Prostate gland (tissue), 2 donors: ENCODE results near the gene CECR2. TPM values are rescaled to one million over a fixed set of nuclear protein-coding genes. Genes with fewer than 3 reads are reported as not detected.

ENCODE experiments used
- DNase-seq: peaks from one replicate; pipeline ENCODE4 v3.0.0-alpha.2; 2019; ENCODE audit warnings: low spot score
- H3K27ac ChIP-seq, 2 donors: fragments of 200-600 bp; sonication (generic); 2 replicates each; pipeline ENCODE4 v1.5.1; 2017 to 2019
- H3K27me3 ChIP-seq: fragments of 200-600 bp; sonication (generic); replicated peaks from 2 replicates; pipeline ENCODE4 v1.5.1; 2019; ENCODE audit not compliant: insufficient read depth
- H3K36me3 ChIP-seq, 2 donors: fragments of 200-600 bp; sonication (generic); 1 replicate in 1 of 2; 2 replicates in 1 of 2; pipeline versions ENCODE4 v1.5.1 to v1.8.1; 2017 to 2019
- H3K4me1 ChIP-seq: fragments of 200-600 bp; sonication (generic); replicated peaks from 2 replicates; pipeline ENCODE4 v1.5.1; 2019
- H3K4me3 ChIP-seq, 2 donors: fragments of 200-600 bp; sonication (generic); 2 replicates each; pipeline ENCODE4 v1.5.1; 2017 to 2019
- H3K9me3 ChIP-seq: fragments of 200-600 bp; sonication (generic); 2 replicates; pipeline ENCODE4 v1.5.1; 2017
- POLR2A ChIP-seq: fragments of 450-650 bp; IDR thresholded peaks from one replicate; pipeline ENCODE4 v1.6.1; 2016; ENCODE audit warnings: antibody characterized with exemption, mild to moderate bottlenecking
- POLR2AphosphoS5 ChIP-seq: sonication (generic); formaldehyde crosslinking; IDR thresholded peaks from one replicate; pipeline ENCODE4 v1.6.1; 2017; ENCODE audit warnings: antibody characterized with exemption
- WGBS: methylation state at CpG from one replicate; pipeline ENCODE4 v1.1.5; 2018; 5-methylcytosine and 5-hydroxymethylcytosine counted together
- intact Hi-C: fragments of 100-400 bp; cut with DNase I; formaldehyde crosslinking; loops from one replicate; pipeline ENCODE4 v1.14.2; 2022
- total RNA-seq, 2 donors: library from RNA; depleted of rRNA; stranded (reverse); fragments of >200 nt; gene quantifications; one replicate each; pipeline ENCODE4 v1.1.0, GENCODE V29; 2016
- TF ChIP-seq, protein P1 (sequence below), 4 experiments: fragments of 200-600 bp in 2 of 4; fragments of 450-650 bp in 2 of 4; sonication (generic) in 2 of 4; IDR thresholded peaks; 1 replicate in 3 of 4; 2 replicates in 1 of 4; pipeline ENCODE4 v1.5.1; 2016 to 2019; ENCODE audit warnings: antibody characterized with exemption in 4 of 4, mild to moderate bottlenecking in 2 of 4, moderate library complexity in 2 of 4

Gene CECR2
- total RNA-seq, 2 donors from 2014 or later, result 3.1 to 10.1 TPM

GRCh38 chr22:17438026-17438425 lies 68.8 kb downstream of the CECR2 start:
- 70% methylated on average over 2 of the region's 2 CpGs for WGBS
- H3K9me3 ChIP-seq, result no peaks in the 10 kb centered on the region

DNA sequence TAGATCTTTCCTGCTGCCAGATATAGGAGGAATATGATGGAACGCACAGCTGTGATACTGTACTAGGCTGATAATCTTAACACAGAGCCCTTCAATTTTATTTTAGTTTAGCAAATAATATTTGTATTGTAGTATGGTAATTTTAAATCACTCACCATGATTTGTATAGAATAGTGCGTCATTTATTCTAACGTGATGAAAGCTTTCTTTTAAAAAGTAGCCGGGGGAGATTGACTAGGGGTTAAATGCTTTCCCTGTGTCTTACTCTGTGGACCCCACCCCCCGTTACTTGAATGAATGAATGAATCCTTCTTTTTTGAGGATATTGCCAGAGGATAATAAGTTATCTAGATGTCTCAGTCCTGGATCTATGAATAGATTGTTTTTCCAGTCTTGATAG lies 72.1 kb downstream of the CECR2 start:
- no peak for DNase-seq
- Histone ChIP-seq H3K4me1 (no peaks in the 10 kb centered on the region), H3K4me3 (no peak overlapping the region), H3K27ac (no peak overlapping the region), H3K36me3 (no peaks in the 10 kb centered on the region), H3K9me3 (no peaks in the 10 kb centered on the region), H3K27me3 (no peaks in the 10 kb centered on the region)
- TF ChIP-seq, protein P1, sequence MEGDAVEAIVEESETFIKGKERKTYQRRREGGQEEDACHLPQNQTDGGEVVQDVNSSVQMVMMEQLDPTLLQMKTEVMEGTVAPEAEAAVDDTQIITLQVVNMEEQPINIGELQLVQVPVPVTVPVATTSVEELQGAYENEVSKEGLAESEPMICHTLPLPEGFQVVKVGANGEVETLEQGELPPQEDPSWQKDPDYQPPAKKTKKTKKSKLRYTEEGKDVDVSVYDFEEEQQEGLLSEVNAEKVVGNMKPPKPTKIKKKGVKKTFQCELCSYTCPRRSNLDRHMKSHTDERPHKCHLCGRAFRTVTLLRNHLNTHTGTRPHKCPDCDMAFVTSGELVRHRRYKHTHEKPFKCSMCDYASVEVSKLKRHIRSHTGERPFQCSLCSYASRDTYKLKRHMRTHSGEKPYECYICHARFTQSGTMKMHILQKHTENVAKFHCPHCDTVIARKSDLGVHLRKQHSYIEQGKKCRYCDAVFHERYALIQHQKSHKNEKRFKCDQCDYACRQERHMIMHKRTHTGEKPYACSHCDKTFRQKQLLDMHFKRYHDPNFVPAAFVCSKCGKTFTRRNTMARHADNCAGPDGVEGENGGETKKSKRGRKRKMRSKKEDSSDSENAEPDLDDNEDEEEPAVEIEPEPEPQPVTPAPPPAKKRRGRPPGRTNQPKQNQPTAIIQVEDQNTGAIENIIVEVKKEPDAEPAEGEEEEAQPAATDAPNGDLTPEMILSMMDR (IDR thresholded peaks at IDR 0.05), result no peak
- TF ChIP-seq POLR2A (no peak), POLR2AphosphoS5 (no peak)
- 88% methylated on average over 5 of the region's 5 CpGs for WGBS
- intact Hi-C loops, result no loop called here

More at GRCh38 chr22:17438026-17438425, 68.8 kb downstream of the CECR2 start:
- Histone ChIP-seq H3K36me3 (no peaks in the 10 kb centered on the region), H3K27ac (no peak overlapping the region), H3K4me1 (no peaks in the 10 kb centered on the region), H3K4me3 (no peak overlapping the region), H3K27me3 (no peaks in the 10 kb centered on the region)
- no peak for DNase-seq
- intact Hi-C loops, result no loop called here
- TF ChIP-seq POLR2A (no peak), POLR2AphosphoS5 (no peak)
- TF ChIP-seq, protein P1 (IDR thresholded peaks at IDR 0.05), result no peak

DNA sequence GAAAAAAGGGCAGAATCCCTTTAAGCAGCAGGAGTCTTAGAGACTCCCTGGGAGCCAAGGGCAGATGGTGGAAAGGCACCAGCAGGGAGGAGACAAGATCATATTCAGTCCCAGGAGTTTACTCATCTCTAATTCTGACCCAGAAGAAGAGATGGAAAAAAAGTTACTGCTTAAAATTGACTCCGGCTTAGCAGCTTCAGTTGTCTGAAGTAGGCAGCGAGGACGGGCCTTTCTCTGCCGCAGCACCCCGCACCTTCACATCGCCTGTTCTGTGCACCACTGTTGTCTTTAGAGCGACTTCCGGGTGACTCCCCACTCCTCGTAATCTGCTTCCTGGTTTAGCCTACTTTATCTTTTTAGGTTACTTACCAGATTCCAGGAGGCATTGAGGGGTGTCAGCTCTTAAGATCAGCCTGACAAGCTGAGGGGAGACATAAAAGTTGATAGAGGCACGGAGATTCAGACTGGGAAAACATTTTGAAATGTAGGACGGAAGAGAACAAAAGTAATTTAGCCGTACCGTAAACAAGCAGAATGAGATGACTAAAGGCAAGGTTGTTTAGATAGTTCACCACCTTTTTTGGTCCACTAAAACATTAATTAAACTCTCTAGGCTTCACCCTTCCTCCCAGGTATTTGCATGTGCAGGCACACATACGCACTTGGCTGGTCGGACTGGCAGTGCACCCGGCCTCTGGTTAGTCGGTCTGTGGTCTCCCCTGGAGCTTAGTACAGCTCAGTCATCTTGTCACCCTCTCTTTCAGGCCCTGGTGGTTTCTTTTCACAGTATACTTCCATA lies 74.3 kb downstream of the CECR2 start:
- H3K9me3 ChIP-seq, result no peaks in the 10 kb centered on the region
- TF ChIP-seq POLR2A, result no peak
- TF ChIP-seq, protein P1 (IDR thresholded peaks at IDR 0.05), result no peak
- no peak for TF ChIP-seq POLR2AphosphoS5
- H3K27ac ChIP-seq, result no peak overlapping the region
- H3K4me3 ChIP-seq, result no peak overlapping the region
- H3K36me3 ChIP-seq, result no peaks in the 10 kb centered on the region
- 78% methylated on average over 17 of the region's 17 CpGs for WGBS
- no peaks in the 10 kb centered on the region for H3K27me3 ChIP-seq
- H3K4me1 ChIP-seq, result no peaks in the 10 kb centered on the region
- intact Hi-C loops, result no loop called here
- no peak for DNase-seq

GRCh38 chr22:17444204-17444504 lies 74.9 kb downstream of the CECR2 start:
- H3K27me3 ChIP-seq, result no peaks in the 10 kb centered on the region
- no peak for DNase-seq
- TF ChIP-seq POLR2A, result no peak
- no peak for TF ChIP-seq POLR2AphosphoS5
- TF ChIP-seq, protein P1 (IDR thresholded peaks at IDR 0.05), result no peak
- H3K9me3 ChIP-seq, result no peaks in the 10 kb centered on the region
- H3K36me3 ChIP-seq, result no peaks in the 10 kb centered on the region
- no peaks in the 10 kb centered on the region for H3K4me1 ChIP-seq
- H3K4me3 ChIP-seq, result no peak overlapping the region
- 92% methylated on average over 6 of the region's 6 CpGs for WGBS
- intact Hi-C loops, result no loop called here
- no peak overlapping the region for H3K27ac ChIP-seq

GRCh38 chr22:17446698-17447097 lies 77.4 kb downstream of the CECR2 start:
- no peak for DNase-seq
- TF ChIP-seq POLR2A (no peak), POLR2AphosphoS5 (no peak)
- Histone ChIP-seq H3K4me3 (no peak overlapping the region), H3K36me3 (no peaks in the 10 kb centered on the region), H3K9me3 (no peaks in the 10 kb centered on the region), H3K27ac (no peak overlapping the region), H3K4me1 (no peaks in the 10 kb centered on the region), H3K27me3 (no peaks in the 10 kb centered on the region)
- WGBS, result 91% methylated on average over 10 of the region's 10 CpGs
- intact Hi-C loops, result no loop called here
